GM20000 (cell line): ENCODE results near the gene NUDT19.

ENCODE experiments used
- DNase-seq: peaks from one replicate; pipeline ENCODE4 v3.0.0; 2012; ENCODE audit warnings: low spot score
- TF ChIP-seq, protein P1 (sequence below): IDR thresholded peaks from 2 replicates; pipeline ENCODE4 v1.5.1; 2012; ENCODE audit warnings: mild to moderate bottlenecking, control low read depth; ENCODE audit errors: extremely low read depth, missing control alignments

Gene NUDT19

GRCh38 chr19:32748497-32748896, 56.9 kb downstream of the NUDT19 start:
- TF ChIP-seq, protein P1, sequence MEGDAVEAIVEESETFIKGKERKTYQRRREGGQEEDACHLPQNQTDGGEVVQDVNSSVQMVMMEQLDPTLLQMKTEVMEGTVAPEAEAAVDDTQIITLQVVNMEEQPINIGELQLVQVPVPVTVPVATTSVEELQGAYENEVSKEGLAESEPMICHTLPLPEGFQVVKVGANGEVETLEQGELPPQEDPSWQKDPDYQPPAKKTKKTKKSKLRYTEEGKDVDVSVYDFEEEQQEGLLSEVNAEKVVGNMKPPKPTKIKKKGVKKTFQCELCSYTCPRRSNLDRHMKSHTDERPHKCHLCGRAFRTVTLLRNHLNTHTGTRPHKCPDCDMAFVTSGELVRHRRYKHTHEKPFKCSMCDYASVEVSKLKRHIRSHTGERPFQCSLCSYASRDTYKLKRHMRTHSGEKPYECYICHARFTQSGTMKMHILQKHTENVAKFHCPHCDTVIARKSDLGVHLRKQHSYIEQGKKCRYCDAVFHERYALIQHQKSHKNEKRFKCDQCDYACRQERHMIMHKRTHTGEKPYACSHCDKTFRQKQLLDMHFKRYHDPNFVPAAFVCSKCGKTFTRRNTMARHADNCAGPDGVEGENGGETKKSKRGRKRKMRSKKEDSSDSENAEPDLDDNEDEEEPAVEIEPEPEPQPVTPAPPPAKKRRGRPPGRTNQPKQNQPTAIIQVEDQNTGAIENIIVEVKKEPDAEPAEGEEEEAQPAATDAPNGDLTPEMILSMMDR = peak; percentile 40
- peak; percentile 41 for DNase-seq

DNA sequence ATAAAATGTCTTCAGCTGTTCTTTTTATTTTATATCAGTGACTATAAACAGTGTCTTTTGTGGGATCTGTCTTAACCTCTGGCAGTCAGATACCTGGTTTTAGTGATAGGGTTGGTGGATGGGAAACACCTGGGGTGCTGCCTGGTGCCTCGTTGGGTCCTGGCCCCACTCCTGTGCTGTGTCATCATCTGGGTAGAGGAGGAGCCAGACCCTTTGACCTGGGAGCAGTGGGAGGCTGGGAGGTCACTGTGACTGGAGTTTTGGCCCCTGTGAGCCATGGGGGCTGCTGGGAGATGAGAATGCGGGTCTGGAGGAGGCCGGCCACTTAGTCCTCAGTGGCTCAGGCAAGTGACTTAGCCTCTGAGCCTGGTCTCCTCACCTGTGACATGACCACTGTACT, 57.3 kb downstream of the NUDT19 start:
- TF ChIP-seq, protein P1 = no peak

GRCh38 chr19:32749361-32749760, 57.7 kb downstream of the NUDT19 start:
- no peak for DNase-seq
- TF ChIP-seq, protein P1 = no peak

More for the DNA sequence above, 57.3 kb downstream of the NUDT19 start:
- DNase-seq = no peak

- TF ChIP-seq, protein P1 = no peak
- no peak for DNase-seq
Measured at GRCh38 chr19:32750441-32751055, 58.9 kb downstream of the NUDT19 start.

DNA sequence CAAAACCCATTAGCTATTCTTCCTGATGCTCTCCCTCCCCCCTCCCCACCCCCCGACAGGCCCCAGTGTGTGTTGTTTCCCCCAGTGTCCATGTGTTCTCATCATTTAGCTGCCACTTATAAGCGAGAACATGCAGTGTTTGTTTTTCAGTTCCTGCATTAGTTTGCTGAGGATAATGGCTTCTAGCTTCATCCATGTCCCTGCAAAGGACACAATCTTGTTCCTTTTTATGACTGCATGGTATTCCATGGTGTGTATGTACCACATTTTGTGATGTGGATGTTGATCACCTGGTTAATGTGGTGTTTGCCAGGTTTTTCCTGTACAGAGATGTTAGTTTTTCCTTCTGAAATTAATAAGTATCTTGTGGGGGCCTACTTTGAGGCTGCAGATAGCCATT, 59.4 kb downstream of the NUDT19 start:
- no peak for DNase-seq
- TF ChIP-seq, protein P1 = no peak

DNA sequence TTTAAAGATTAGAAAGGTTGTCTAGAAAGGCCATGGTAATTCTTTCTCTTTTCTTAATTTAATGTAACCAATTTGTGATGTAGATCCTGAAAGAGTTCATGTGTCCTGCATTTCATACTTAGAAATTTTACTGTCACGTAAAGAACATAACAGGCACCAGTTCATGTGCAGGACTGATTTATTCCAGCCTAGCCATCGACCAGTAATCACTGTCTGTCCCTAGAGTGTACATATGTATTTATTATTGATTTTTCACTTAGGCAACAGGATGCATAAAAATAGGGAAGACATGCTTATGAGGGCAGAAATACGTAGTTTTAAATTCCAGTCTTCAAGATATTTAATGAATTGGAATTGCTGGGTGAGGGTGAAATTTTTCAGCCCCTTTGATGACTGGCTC, 65.6 kb downstream of the NUDT19 start:
- DNase-seq = no peak
- TF ChIP-seq, protein P1 = no peak
